GM10248 (cell line): ENCODE measurements around the gene SLC5A8.

Source experiments
- CTCF ChIA-PET: fragments of 300-600 bp; sonication (Branson Sonifier 250); formaldehyde crosslinking; extraction: SDS; loops from one replicate; lab custom pipeline; 2021; ENCODE audit warnings: antibody characterized with exemption; lab: Yijun Ruan, JAX
- POLR2A ChIA-PET: fragments of 350-650 bp; sonication (Branson Sonifier 250); formaldehyde crosslinking; extraction: SDS; loops from one replicate; lab custom pipeline; 2020; ENCODE audit warnings: antibody characterized with exemption; lab: Yijun Ruan, JAX
- DNase-seq: peaks from one replicate; pipeline ENCODE4 v3.0.0; 2012; ENCODE audit errors: extremely low spot score
- TF ChIP-seq, protein P1 (sequence below): IDR thresholded peaks from 2 replicates; pipeline ENCODE4 v1.5.1; 2012; ENCODE audit warnings: mild to moderate bottlenecking, low read depth; ENCODE audit errors: extremely low read depth, missing control alignments, control extremely low read depth

Gene SLC5A8

DNA sequence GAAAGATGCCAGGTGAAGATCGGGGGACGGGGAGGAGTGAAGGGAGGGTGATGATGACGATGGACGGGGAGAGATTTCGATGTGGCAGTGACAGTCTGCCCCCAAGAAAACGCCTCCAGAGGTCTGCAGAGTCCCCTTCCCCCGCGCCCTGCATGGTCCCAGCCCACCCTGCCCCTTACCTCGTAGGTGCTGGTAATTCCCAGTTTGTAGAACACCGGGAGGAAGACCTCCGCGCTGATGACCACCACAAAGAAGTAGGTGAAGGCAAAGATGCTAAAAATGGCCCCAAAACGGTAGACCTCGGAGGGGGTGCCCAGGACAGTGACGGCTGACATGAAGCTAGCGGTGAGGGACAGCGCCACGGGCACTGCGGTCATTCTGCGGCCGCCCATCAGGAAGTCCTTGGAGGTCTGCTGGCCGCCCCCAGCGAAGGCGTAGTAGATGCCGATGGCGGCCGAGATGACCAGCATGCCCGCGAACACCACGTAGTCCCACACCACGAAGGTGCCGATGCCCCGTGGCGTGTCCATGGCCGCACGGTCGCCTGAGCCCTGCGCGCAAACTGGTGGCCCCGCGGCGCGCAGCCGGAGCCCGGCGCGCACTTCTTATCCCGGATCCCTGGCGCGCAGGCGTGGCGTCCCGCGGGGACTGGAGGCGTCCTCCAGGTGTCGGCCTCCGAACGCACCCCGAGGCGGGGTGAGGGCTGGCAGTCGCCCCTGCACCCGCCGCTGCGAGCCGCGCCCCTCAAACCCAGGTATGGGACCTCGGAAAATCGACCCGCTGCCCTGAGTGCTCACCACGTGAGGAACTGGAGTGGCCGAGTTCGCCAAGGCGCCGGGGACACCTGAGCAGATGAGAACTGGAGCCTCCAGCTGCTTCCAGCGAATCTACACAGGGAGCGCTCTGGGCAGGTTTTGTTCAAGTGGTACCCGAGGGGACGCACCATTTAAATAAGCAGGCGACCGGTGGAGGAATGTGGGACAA is at the start of gene SLC5A8:
Gene SLC5A8 (minus strand): TSS at position 920 of the 984 bp plus-strand sequence. CDS start 390 bp downstream, at position 530.
- ChIA-PET CTCF (no interaction called here), POLR2A (no interaction called here)
- DNase-seq, result no peak

GRCh38 chr12:101257357-101257756 is 47.3 kb upstream of the SLC5A8 start:
- no peak for DNase-seq
- POLR2A ChIA-PET, result no interaction called here

More for the DNA sequence above, at the start of gene SLC5A8:
- TF ChIP-seq, protein P1, sequence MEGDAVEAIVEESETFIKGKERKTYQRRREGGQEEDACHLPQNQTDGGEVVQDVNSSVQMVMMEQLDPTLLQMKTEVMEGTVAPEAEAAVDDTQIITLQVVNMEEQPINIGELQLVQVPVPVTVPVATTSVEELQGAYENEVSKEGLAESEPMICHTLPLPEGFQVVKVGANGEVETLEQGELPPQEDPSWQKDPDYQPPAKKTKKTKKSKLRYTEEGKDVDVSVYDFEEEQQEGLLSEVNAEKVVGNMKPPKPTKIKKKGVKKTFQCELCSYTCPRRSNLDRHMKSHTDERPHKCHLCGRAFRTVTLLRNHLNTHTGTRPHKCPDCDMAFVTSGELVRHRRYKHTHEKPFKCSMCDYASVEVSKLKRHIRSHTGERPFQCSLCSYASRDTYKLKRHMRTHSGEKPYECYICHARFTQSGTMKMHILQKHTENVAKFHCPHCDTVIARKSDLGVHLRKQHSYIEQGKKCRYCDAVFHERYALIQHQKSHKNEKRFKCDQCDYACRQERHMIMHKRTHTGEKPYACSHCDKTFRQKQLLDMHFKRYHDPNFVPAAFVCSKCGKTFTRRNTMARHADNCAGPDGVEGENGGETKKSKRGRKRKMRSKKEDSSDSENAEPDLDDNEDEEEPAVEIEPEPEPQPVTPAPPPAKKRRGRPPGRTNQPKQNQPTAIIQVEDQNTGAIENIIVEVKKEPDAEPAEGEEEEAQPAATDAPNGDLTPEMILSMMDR, result no peak

DNA sequence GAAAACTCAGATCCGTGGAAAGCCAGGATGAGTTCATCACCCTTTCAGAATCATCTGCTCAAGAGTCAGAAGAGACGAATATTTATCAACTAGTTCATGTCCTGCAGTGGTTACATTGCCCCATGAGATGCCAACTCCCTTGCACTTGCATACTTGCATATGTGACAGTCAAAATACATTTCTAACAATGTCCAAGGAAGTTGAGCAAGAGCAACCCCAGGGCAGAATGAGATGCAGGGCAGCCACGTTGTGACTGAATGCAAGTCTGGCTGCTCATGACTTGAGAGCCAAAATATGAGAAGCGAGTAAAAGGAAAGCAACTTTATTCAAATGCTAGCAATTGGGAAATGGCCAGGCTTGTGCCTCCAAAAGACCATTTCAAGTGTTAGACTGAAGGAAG is 46.2 kb upstream of the SLC5A8 start:
- POLR2A ChIA-PET, result no interaction called here
- TF ChIP-seq, protein P1, result no peak
- CTCF ChIA-PET, result no interaction called here
- no peak for DNase-seq

More at GRCh38 chr12:101257357-101257756, 47.3 kb upstream of the SLC5A8 start:
- CTCF ChIA-PET, result interaction anchor here (0.9 to 1.3 kb wide), 2 partner anchors 10 to 51 kb away, joined by 3 to 4 read pairs; no protein-coding TSS in a partner anchor
- TF ChIP-seq, protein P1, result no peak

- no peak for DNase-seq
- TF ChIP-seq, protein P1, result no peak
- CTCF ChIA-PET, result no interaction called here
- POLR2A ChIA-PET, result no interaction called here
Measured at GRCh38 chr12:101243616-101244015, 33.6 kb upstream of the SLC5A8 start.

DNA sequence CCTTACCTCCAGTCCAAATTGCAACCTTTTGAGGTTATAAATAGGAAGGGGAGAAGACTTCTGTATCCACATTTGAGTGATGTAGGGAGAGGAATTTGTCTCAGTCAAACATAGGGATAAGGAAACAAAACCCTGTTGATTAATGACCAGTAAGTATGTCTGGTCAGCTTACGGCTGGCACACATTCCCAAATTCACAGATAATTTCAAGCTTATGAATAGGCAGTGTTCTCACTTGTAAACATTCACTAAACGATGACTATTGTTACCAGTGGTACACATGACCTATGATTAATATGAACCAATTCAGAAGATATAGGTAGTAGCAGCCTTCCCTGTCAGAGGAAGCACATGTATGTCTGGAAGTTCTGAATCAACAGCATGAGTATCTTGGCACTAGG is 33.0 kb upstream of the SLC5A8 start:
- TF ChIP-seq, protein P1, result no peak
- POLR2A ChIA-PET, result no interaction called here
- DNase-seq, result no peak
- CTCF ChIA-PET, result no interaction called here

DNA sequence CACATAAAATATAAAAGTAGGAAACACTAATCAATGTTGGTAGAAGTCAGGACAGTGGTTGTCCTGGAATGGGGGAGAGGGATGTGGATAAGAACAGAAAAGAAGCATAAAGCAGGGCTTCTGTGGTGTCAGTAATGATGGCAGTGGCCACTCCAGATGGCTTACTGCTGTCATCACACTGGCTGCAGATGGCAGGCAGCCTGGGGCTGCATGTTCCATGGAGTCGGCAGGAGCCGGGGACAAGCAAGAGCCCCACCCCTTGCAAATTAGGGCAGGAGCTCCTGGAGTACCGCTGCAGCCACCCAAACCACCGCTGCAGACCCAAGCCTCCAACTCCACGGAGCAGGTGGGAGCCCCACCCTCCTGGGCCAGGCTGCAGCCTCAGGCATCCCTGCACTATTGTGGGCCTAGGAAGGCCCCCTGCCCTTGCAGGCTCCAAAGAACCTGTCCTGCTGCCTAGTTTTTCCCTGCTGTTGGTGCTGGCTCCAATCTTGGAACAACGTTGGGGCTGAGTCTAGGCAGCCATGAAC is 28.8 kb upstream of the SLC5A8 start:
- POLR2A ChIA-PET, result no interaction called here
- TF ChIP-seq, protein P1, result no peak
- DNase-seq, result no peak
- CTCF ChIA-PET, result no interaction called here
